H9 (cell line): Measurements from ENCODE around the gene G2E3. TPM values are rescaled to one million over a fixed set of nuclear protein-coding genes. Genes with fewer than 3 reads are reported as not detected.

Experiments used
- DNase-seq: peaks from one replicate; pipeline ENCODE4 v3.0.0-alpha.2; 2017
- H2AFZ ChIP-seq: one replicate; pipeline ENCODE4 v1.6.1; 2013; ENCODE audit warnings: mild to moderate bottlenecking, low read length, control low read depth, moderate library complexity
- H2AK5ac ChIP-seq: 2 replicates; pipeline ENCODE4 v1.6.1; 2013; ENCODE audit warnings: low read length, control low read depth, mixed read lengths; ENCODE audit not compliant: insufficient read length
- H2BK120ac ChIP-seq: one replicate; pipeline ENCODE4 v1.6.1; 2013; ENCODE audit warnings: low read depth, mild to moderate bottlenecking, low read length, control low read depth, inconsistent platforms; ENCODE audit not compliant: poor library complexity, severe bottlenecking
- H2BK12ac ChIP-seq: 2 replicates; pipeline ENCODE4 v1.6.1; 2013; ENCODE audit warnings: low read length, control low read depth, mixed read lengths, low read depth; ENCODE audit not compliant: insufficient read length
- H2BK15ac ChIP-seq: 2 replicates; pipeline ENCODE4 v1.6.1; 2013; ENCODE audit warnings: low read depth, low read length, control low read depth
- H2BK20ac ChIP-seq: one replicate; pipeline ENCODE4 v1.6.1; 2013; ENCODE audit warnings: low read depth, mild to moderate bottlenecking, low read length, control low read depth, inconsistent platforms; ENCODE audit not compliant: poor library complexity, severe bottlenecking
- H2BK5ac ChIP-seq: 2 replicates; pipeline ENCODE4 v1.6.1; 2013; ENCODE audit warnings: low read length, control low read depth, mixed read lengths; ENCODE audit not compliant: insufficient read length
- H3K14ac ChIP-seq: 2 replicates; pipeline ENCODE4 v1.6.1; 2013; ENCODE audit warnings: low read length, control low read depth; ENCODE audit not compliant: insufficient read depth
- H3K18ac ChIP-seq: 2 replicates; pipeline ENCODE4 v1.6.1; 2013; ENCODE audit warnings: low read depth, mild to moderate bottlenecking, mixed read lengths, low read length, control low read depth; ENCODE audit not compliant: insufficient read length
- H3K23ac ChIP-seq: 2 replicates; pipeline ENCODE4 v1.6.1; 2013; ENCODE audit warnings: low read length, control low read depth, mixed read lengths, low read depth; ENCODE audit not compliant: insufficient read length
- H3K23me2 ChIP-seq: 2 replicates; pipeline ENCODE4 v1.6.1; 2013; ENCODE audit warnings: low read depth, mild to moderate bottlenecking, mixed read lengths, low read length, control low read depth; ENCODE audit not compliant: insufficient read length, poor library complexity, severe bottlenecking
- H3K27ac ChIP-seq: 2 replicates; pipeline ENCODE4 v1.5.1; 2013; ENCODE audit warnings: low read length, control low read depth, mixed read lengths, low read depth; ENCODE audit not compliant: insufficient read length
- H3K27me3 ChIP-seq: 2 replicates; pipeline ENCODE4 v1.6.1; 2013; ENCODE audit warnings: low read length, control low read depth, inconsistent platforms; ENCODE audit not compliant: insufficient read depth
- H3K4ac ChIP-seq: 2 replicates; pipeline ENCODE4 v1.6.1; 2013; ENCODE audit warnings: low read depth, mild to moderate bottlenecking, control low read depth, inconsistent platforms, low read length, moderate library complexity
- H3K4me1 ChIP-seq: 2 replicates; pipeline ENCODE4 v1.6.1; 2013; ENCODE audit warnings: low read length, control low read depth, inconsistent platforms; ENCODE audit not compliant: insufficient read depth
- H3K4me2 ChIP-seq: 2 replicates; pipeline ENCODE4 v1.6.1; 2013; ENCODE audit warnings: low read length, control low read depth, mixed read lengths; ENCODE audit not compliant: insufficient read length, insufficient read depth
- H3K56ac ChIP-seq: 2 replicates; pipeline ENCODE4 v1.6.1; 2013; ENCODE audit warnings: low read depth, mild to moderate bottlenecking, mixed read lengths, low read length, control low read depth; ENCODE audit not compliant: insufficient read length
- H3K79me1 ChIP-seq: 2 replicates; pipeline ENCODE4 v1.6.1; 2013; ENCODE audit warnings: low read depth, mild to moderate bottlenecking, moderate library complexity, low read length, control low read depth, inconsistent platforms; ENCODE audit not compliant: insufficient read depth, poor library complexity, severe bottlenecking
- H3K79me2 ChIP-seq: 2 replicates; pipeline ENCODE4 v1.6.1; 2013; ENCODE audit warnings: low read length, control low read depth, inconsistent platforms; ENCODE audit not compliant: insufficient read depth
- H3K9ac ChIP-seq: 2 replicates; pipeline ENCODE4 v1.6.1; 2013; ENCODE audit warnings: low read length, control low read depth, mixed read lengths; ENCODE audit not compliant: insufficient read length; ENCODE audit errors: extremely low read depth
- H3K9me3 ChIP-seq: one replicate; pipeline ENCODE4 v1.6.1; 2013; ENCODE audit warnings: low read depth, low read length, inconsistent platforms; ENCODE audit not compliant: control insufficient read depth
- H3T11ph ChIP-seq: one replicate; pipeline ENCODE4 v1.6.1; 2013; ENCODE audit warnings: mild to moderate bottlenecking, low read length, control low read depth, inconsistent platforms
- H4K20me1 ChIP-seq: one replicate; pipeline ENCODE4 v1.6.1; 2013; ENCODE audit not compliant: control insufficient read depth, insufficient read length, insufficient read depth
- H4K5ac ChIP-seq: 2 replicates; pipeline ENCODE4 v1.6.1; 2013; ENCODE audit warnings: low read depth, mild to moderate bottlenecking, mixed read lengths, low read length, control low read depth; ENCODE audit not compliant: insufficient read length
- H4K8ac ChIP-seq: replicated peaks from 2 replicates; pipeline ENCODE4 v1.6.1; 2013; ENCODE audit warnings: low read length, control low read depth, mixed read lengths, low read depth; ENCODE audit not compliant: insufficient read length
- H4K91ac ChIP-seq: 2 replicates; pipeline ENCODE4 v1.6.1; 2013; ENCODE audit warnings: low read depth, mild to moderate bottlenecking, moderate library complexity, mixed read lengths, low read length, control low read depth; ENCODE audit not compliant: insufficient read length
- H3K27ac Mint-ChIP-seq, 3 experiments: 2 replicates in 2 of 3; 3 replicates in 1 of 3; pipeline ENCODE4 v1.8.0; 2020 to 2021; ENCODE audit warnings: mixed read lengths in 3 of 3, mild to moderate bottlenecking in 1 of 3, moderate library complexity in 1 of 3
- H3K27me3 Mint-ChIP-seq: 2 replicates; pipeline ENCODE4 v1.8.0; 2021; ENCODE audit warnings: low read depth, mild to moderate bottlenecking, moderate library complexity, mixed read lengths
- H3K36me3 Mint-ChIP-seq, 3 experiments: 2 replicates in 2 of 3; 3 replicates in 1 of 3; pipeline ENCODE4 v1.8.0; 2020 to 2021; ENCODE audit warnings: low read depth in 3 of 3, mixed read lengths in 3 of 3; ENCODE audit not compliant: insufficient read depth in 1 of 3
- H3K4me1 Mint-ChIP-seq, 2 experiments: 2 replicates each; pipeline ENCODE4 v1.8.0; 2020; ENCODE audit warnings: mixed read lengths in 2 of 2
- H3K4me3 Mint-ChIP-seq, 2 experiments: 2 replicates in 1 of 2; 3 replicates in 1 of 2; pipeline ENCODE4 v1.8.0; 2020 to 2021; ENCODE audit warnings: mild to moderate bottlenecking in 2 of 2, mixed read lengths in 2 of 2, moderate library complexity in 1 of 2
- H3K9me3 Mint-ChIP-seq, 2 experiments: 2 replicates in 1 of 2; 3 replicates in 1 of 2; pipeline ENCODE4 v1.8.0; 2020; ENCODE audit warnings: mild to moderate bottlenecking in 2 of 2, mixed read lengths in 2 of 2, moderate library complexity in 1 of 2
- WGBS: extraction: QIAGEN DNeasy Blood & Tissue Kit; methylation state at CpG from one replicate; pipeline ENCODE4 v1.1.7; 2013; ENCODE audit warnings: missing lambda C conversion rate, low lambda C conversion rate, mixed read lengths; ENCODE audit not compliant: insufficient read length; ENCODE audit errors: extremely low coverage; 5-methylcytosine and 5-hydroxymethylcytosine counted together
- total RNA-seq: library from RNA; stranded (reverse); gene quantifications from 2 replicates; pipeline ENCODE4 v1.2.1, GENCODE V29; 2021
- TF ChIP-seq, protein P1 (sequence below): fragments of 200-600 bp; sonication (generic); conservative IDR thresholded peaks from 3 replicates; pipeline ENCODE4 v1.8.0; 2021; ENCODE audit warnings: antibody characterized with exemption, mild to moderate bottlenecking

The G2E3 gene
- total RNA-seq, 1 experiment from 2014 or later: 49.2 TPM

- Histone ChIP-seq H3K9me3 (no peaks in the 10 kb centered on the region), H3K9ac (no peak overlapping the region), H3K27me3 (no peaks in the 10 kb centered on the region), H3K27ac (no peak overlapping the region), H4K8ac (no peak overlapping the region), H3K79me2 (peaks cover 60% of the 10 kb centered on the region), H3K14ac (no peak overlapping the region), H2BK5ac (no peak overlapping the region), H3T11ph (no peak overlapping the region), H3K4me1 (peaks cover under 1% of the 10 kb centered on the region), H4K20me1 (no peaks in the 10 kb centered on the region), H3K23ac (no peak overlapping the region), H2BK120ac (no peak overlapping the region), H2BK15ac (no peak overlapping the region), H3K23me2 (no peaks in the 10 kb centered on the region), H3K4me2 (no peak overlapping the region), H3K4ac (no peak overlapping the region), H3K79me1 (peaks cover 4% of the 10 kb centered on the region), H2AK5ac (no peak overlapping the region), H4K5ac (no peak overlapping the region), H3K56ac (no peak overlapping the region), H4K91ac (no peak overlapping the region), H3K18ac (no peak overlapping the region), H2BK20ac (no peak overlapping the region), H2BK12ac (no peak overlapping the region), H2AFZ (no peak overlapping the region)
- Mint-ChIP-seq H3K27me3 (no peaks in the 10 kb centered on the region), H3K9me3 (no peaks in the 10 kb centered on the region; a peak in 1 of 5 replicates), H3K36me3 (peaks cover 5 to 14% (median 10%) of the 10 kb centered on the region in 3 experiments), H3K4me1 (peaks cover 70 to 77% of the 10 kb centered on the region in 2 experiments), H3K27ac (0 out of 7 replicates have a peak overlapping the region, but pooled peaks of 1 of the 3 experiments have one; percentile 4), H3K4me3 (no peak overlapping the region)
- no peak for DNase-seq
- TF ChIP-seq, protein P1, sequence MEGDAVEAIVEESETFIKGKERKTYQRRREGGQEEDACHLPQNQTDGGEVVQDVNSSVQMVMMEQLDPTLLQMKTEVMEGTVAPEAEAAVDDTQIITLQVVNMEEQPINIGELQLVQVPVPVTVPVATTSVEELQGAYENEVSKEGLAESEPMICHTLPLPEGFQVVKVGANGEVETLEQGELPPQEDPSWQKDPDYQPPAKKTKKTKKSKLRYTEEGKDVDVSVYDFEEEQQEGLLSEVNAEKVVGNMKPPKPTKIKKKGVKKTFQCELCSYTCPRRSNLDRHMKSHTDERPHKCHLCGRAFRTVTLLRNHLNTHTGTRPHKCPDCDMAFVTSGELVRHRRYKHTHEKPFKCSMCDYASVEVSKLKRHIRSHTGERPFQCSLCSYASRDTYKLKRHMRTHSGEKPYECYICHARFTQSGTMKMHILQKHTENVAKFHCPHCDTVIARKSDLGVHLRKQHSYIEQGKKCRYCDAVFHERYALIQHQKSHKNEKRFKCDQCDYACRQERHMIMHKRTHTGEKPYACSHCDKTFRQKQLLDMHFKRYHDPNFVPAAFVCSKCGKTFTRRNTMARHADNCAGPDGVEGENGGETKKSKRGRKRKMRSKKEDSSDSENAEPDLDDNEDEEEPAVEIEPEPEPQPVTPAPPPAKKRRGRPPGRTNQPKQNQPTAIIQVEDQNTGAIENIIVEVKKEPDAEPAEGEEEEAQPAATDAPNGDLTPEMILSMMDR: no peak
- WGBS: no CpG with 5 or more reads among the region's 2 CpGs
Observed at GRCh38 chr14:30569216-30569902, 10.4 kb downstream of the G2E3 start.
